ENCODE results near the gene TBC1D3.
"Not testable (repeated sequence)": the region's sequence is repeated elsewhere in the genome, so short reads cannot be mapped to it uniquely, and the experiment has no call there.

TBC1D3 gene

GRCh38 chr17:38192455-38192854, at the start of gene TBC1D3:
Gene TBC1D3, minus strand, starts transcription at chr17:38192555. Its CDS starts 1,526 bp downstream, at chr17:38191029.
- intact Hi-C loops (cut with DNase I); DNase-seq: not testable (repeated sequence)

- intact Hi-C loops (cut with DNase I); DNase-seq: not testable (repeated sequence)
Measured at GRCh38 chr17:38232790-38233189, 40.4 kb upstream of the TBC1D3 start.

DNA sequence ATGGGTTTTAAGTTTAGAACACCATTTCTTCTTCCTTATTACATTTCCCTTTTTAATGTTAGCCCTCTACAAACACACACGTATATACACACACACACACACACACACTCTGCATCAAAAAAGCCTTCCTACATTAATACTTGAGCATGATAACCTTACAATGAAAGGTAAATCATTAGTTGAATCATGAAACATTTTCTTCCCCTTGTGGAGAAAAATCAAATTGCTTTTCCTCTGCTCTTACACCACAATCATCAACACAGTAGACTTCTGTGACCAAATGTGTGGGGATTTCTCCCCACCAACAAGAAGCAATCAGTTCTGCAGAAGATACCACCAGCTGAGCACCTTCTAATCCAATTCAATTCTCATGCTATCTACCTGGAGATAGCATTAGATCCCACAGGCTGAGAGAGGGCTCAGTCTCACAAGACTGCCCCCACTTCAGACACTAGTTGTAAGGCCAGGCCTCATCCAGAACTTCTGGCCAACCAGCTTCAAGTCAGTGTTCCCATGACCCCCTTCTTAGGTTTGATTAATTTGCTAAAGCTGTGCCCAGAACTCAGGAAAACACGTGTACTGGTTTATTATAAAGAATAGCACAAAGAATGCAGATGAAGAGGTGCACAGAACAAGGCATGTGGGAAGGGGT, 33.6 kb upstream of the TBC1D3 start:
- DNase-seq; intact Hi-C loops (cut with DNase I): not testable (repeated sequence)

- intact Hi-C loops (cut with DNase I); DNase-seq: not testable (repeated sequence)
Measured at GRCh38 chr17:38220867-38221266, 28.5 kb upstream of the TBC1D3 start.

DNA sequence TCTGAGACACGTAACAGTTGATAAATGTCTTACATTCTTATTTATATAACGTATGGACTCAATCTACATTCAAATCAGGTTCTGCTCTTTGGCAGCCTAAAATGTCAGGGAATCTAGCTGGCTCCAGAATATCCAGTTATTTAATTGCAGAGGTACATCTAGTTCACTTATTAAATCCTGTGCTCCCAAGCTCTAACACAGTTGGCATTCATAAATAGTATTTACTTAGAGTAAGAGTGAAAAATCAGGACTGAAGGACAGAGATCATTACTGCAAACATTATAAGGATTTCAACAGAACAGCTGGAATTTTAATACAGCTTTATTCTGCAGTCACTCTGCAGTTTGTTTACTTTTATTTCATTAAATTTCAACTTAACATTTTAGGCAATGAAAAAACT, 7.9 kb upstream of the TBC1D3 start:
- intact Hi-C loops (cut with DNase I); DNase-seq: not testable (repeated sequence)

- intact Hi-C loops (cut with DNase I): not testable (repeated sequence)
- peak in 16 of 42 donors; percentile 0 to 44 (median 6) for DNase-seq
Measured at GRCh38 chr17:38134860-38135259, 57.5 kb downstream of the TBC1D3 start.

Data from head of caudate nucleus (tissue), 42 donors.